NCI-H1048 (cell line): Measurements from ENCODE around the gene FAM50B.
"Not testable (repeated sequence)": the region's sequence is repeated elsewhere in the genome, so short reads cannot be mapped to it uniquely, and the experiment has no call there.

Source experiments
- DNase-seq: peaks from one replicate; lab custom pipeline; 2025; lab: John Stamatoyannopoulos, UW

The FAM50B gene

DNA sequence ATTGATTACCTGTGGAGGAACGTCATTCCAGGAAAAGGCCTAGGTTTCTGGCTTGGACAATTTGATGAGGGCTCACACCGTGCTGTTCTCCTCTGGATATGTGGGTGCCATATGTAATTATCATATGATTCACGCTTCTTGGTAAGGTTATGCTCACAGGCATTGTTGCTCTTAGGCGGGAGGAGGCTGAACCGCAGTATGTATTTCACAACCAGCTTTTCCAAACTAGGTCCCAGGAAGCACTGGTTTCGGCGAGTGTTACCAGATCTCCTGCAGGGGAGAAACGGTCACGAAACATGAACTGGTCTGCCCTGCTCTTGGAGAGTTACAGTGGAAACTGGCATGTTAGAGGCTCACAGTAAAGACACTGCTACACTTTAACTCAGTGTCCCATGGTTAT lies 793 bp upstream of the FAM50B start:
- DNase-seq = no peak

DNA sequence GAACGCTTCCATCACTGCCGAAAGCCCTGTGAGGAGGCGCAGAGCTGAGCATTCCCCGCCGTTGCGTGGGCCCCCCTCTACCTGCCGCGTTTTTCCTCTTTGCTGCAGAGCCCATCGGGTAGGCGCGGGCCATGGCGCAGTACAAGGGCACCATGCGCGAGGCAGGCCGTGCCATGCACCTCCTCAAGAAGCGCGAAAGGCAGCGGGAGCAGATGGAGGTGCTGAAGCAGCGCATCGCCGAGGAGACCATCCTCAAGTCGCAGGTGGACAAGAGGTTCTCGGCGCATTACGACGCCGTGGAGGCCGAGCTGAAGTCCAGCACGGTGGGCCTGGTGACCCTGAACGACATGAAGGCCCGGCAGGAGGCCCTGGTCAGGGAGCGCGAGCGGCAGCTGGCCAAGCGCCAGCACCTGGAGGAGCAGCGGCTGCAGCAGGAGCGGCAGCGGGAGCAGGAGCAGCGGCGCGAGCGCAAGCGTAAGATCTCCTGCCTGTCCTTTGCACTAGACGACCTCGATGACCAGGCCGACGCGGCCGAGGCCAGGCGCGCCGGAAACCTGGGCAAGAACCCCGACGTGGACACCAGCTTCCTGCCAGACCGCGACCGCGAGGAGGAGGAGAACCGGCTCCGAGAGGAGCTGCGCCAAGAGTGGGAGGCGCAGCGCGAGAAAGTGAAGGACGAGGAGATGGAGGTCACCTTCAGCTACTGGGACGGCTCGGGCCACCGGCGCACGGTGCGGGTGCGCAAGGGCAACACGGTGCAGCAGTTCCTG lies 693 bp downstream of the FAM50B start:
- DNase-seq = no peak

DNA sequence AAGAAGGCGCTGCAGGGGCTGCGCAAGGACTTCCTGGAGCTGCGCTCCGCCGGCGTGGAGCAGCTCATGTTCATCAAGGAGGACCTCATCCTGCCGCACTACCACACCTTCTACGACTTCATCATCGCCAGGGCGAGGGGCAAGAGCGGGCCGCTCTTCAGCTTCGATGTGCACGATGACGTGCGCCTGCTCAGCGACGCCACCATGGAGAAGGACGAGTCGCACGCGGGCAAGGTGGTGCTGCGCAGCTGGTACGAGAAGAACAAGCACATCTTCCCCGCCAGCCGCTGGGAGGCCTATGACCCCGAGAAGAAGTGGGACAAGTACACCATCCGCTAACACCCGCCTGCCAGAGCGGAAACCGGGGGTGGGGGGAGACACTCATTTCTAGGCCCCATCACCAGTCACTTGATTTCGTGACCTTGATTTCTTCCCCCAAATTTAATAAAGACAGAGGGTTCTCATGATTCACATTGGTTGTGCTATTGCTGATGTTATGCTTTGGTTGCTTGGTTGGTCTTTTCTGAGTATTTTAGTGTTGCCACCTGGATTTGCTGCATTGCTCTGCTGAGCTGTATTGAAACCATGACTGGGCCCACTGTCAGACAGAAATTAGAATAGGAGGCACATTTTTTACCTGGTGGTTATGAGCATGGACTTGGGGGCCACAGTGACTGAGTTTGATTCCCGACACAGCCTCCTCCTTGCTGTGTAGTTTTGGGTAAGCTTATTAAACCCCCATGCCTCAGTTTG lies 1.5 kb downstream of the FAM50B start:
- DNase-seq = no peak

DNA sequence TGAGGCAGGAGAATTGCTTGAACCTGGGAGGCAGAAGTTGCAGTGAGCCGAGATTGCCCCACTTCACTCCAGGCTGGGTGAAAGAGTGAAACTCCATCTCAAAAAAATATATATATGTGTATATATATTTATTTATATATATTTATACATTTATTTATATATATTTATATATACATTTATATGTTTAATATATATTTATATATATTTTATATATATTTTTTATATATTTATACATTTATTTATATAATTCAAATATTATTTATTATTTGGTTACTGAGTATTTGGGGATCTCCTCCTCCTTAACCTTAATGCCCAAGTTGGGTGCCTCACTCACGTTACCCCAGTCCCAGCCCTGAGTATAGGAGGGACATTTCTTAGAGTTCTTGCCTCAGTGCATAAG lies 2.7 kb downstream of the FAM50B start:
- DNase-seq = no peak

DNA sequence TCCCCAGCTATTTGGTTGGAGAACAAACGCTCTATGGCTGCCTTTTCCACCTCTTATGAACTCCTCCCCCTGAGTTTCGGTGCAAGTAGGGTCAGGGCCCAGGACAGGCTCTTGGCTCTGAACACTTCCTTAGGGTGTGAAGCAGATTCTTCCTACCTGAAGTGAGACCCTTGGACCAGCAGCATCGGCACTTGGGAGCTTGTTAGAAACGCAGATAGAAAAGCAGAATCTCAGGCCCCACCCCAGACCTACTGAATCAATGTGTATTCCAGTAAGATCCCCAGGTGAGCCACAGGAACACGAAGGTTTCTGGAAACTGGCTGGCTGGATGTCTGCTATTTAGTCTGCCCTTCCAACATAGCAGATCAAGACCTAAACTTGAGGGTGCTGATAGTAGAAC lies 3.2 kb downstream of the FAM50B start:
- DNase-seq = no peak

DNA sequence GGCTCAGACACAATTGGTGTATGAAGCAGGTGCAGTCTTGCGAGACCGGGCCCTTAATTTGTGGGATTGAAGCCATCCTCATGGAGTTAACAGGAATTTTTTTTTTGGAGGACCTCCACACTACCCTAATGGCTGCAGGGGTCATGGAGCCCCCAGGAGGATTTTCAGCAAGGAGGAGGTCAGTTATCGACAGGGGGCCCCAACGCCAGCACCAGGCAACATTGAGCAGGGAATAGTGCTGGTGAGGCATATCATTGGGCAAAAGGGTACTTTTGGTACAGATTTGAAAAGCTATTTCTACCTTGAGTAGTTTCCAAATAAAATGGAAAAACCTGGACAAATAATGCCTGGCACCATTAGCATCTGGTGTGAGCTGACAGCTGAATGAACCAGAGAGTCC lies 6.7 kb downstream of the FAM50B start:
- DNase-seq = no peak

DNA sequence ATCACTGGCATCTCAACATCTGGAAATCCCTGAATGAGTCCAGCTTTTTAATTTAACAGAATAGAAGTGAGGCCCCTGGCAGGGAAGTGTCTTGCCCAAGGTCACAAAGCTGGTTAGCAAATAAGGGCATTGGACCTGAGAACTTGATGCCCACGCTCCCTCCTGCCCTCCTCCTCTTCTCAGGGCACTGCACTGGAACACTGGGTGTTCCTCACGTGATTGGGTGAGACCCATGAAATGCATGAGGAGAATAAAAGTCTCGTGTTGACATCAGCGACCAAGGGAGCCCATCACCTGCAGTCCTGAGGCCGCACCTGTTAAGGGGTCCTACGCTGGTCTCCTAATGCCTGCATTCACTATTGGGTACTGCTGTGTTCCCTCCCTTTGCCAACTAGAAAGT lies 7.4 kb downstream of the FAM50B start:
- DNase-seq = no peak

DNA sequence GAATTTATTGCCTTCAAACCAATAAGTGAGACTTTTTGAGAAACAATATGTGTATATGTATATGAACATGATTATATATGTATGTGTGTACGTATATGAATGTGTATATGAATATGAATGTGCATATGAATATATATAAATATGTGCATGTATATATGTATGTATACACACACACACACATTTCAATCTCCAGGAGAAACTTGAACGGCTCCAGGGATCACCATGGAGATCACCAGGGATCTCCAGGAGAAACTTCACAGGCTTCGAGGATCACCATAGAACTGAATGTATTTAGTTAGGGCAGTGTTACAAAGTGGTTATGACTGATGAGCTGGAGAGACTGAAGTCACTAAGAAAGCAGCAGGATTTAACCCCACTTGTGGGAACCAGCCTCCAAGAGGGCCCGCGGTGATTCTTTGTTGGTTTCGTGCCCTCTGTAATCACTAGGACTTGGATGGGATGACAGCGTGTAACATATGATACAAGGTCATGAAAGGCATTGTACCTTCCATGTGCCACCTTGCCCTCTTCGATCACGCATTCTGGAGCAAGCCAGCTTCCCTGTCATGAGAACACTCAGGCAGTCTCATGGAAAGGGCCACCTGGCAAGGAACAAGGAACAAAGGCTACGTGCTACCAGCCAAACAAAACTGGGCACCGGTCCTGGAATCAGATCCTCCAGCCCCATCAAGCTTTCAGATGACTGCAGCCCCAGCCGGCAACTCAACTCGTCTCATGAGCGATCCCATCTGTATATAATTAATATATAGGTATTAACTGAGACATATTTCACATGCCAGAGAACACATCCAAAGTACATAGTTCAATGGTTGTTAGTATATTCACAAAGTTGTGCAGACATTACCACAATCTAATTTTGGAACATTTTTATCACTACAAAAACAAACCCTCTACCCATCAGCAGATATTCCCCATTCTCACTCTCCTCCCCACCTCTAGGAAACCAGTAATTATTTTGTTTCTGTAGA lies 8.6 kb downstream of the FAM50B start:
- DNase-seq = no peak

DNA sequence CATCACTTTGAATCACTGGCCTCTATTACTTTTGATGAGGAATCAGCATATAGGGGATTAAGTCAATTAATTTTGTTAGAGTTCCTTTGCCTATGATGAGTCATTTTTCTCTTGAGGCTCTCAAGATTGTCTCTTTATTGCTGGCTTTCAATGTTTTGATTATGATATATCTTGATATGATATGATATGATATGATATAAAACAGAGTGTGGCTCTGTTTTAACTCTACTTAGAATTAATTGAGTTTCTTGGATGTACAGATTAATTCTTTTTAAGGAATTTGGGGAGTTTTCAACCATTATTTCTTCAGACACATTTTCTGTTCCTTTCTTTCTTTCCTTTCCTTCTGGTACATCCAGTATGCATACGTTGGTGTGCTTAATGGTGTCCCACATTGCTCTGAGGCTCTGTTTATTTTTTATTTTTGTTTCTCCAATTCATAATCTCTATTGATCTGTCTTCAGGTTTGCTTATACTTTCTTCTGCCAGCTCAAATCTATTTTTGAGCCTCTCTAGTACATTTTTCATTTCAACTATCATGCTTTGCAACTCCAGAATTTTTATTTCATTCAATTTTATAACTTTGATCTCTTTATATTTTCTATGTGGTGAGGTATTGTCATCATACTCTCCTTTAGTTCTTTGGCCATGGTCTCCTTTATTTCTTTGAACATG lies 10.8 kb downstream of the FAM50B start:
- no peak for DNase-seq

DNA sequence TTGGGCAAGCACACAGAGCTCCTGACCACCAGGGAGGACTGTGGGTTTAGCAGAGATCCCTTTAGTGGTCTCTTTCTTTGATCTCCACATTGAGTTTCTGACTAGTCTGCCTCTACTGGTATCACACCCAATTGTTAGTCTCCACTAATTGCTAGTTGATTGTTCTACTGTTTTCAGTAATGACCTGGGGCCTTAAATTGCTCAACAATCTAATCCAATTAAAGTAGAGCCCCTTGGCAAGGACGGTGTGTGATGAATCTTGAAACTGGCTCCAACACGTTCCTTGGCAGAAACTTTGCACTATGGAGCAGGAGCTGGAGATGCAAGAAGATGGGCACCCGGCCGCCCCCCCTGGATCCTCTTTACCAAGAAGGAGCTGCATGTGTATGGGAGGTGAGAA lies 12.3 kb downstream of the FAM50B start:
- no peak for DNase-seq

DNA sequence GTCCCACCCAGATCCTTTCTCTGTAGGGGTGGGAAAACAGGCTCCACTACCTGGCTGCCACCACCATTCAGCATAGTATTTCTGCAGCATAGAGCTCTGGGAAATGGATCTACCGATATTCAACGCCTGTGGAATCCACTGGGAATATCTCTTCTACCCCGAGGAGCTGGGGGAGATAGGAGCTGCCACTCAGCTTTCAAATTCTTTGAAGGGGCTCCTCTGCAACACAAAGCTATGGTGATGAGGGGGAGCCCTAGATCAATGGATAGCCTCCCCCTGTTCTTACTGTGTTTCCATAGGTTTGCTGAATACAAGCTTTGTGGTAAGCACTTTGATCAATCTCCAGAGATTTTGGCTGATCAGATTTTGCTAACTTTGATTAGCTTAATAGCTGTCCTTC lies 12.9 kb downstream of the FAM50B start:
- no peak for DNase-seq

DNA sequence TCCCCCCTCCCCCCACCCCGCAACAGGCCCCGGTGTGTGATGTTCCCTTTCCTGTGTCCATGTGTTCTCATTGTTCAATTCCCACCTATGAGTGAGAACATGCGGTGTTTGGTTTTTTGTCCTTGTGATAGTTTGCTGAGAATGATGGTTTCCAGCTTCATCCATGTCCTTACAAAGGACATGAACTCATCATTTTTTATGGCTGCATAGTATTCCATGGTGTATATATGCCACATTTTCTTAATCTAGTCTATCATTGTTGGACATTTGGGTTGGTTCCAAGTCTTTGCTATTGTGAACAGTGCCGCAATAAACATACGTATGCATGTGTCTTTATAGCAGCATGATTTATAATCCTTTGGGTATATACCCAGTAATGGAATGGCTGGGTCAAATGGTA lies 14.1 kb downstream of the FAM50B start:
- DNase-seq = not testable (repeated sequence)

DNA sequence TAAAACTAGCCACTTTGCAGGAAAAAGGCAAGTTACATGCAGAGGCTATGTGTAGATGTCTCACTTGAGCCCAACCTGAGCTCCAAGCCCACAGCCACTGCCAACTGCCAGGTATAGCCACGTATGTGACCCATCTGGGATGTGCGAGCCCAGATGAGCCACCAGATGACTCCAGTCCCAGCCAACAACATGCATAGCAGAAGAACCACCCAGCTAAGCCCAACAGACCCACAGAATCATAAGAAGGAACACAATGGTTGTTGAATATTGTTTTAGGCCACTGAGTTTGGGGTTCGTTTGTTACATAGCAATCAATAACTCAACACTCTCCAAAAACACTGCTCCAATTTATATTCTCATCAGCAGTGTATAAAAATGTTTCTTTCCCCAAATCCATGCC lies 16.3 kb downstream of the FAM50B start:
- no peak for DNase-seq

DNA sequence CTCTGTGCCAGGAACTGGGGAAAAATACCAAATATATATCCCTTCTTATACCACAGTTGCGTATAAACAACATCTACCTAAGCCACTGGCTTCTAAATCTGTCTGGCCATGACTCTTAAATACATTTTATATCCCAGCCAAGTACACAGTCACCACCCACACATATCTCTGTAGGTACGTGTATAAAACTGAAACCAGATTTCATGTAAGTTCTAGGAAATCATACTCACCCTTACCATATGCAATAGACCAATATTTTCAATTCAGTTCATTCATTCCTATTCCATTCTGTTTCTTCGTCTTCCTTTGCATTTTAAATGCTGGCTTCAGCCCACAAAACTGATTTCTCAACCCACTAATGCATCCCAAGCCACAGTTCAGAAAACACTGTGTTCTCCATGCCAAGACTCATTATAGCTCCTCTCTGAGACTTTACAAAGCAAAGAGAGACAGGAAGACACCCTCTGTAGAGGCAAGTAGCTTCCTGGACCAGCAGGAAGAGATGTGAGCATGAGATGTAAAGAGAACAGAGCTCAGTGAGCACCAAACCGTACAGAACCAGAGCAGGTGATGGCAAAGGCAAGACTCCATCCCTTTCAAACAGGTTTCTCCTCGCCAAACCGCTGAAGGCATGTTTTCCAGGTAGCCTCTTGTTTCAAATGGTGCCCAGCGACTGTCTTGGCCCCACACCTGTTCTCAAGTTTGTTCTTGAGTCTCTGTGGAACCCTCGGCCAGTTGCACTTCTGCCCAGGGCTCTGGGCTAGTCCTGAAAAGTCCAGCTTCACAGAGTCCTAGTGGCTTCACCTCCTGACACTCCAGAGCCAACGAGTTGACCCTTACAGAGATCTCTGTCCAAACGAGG lies 18.7 kb downstream of the FAM50B start:
- DNase-seq = no peak

DNA sequence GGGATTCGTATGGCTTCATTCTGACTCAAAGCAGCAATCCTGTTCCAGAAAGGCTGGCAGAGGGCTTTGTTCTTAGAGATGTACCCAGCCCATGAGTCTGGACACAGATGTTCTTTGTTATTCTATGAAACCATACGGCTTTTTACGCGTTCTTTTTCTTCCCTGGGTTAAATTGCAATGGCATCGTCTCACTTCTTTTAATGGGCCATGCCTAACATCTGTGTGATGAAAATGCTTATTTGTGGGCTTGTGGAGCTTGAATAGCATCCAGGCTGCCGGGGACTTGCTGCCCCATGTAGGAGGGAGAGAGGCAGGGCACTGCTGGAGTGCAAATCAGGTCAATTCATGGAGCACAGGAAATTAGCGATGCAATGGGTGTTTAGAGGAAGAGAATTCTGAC lies 19.4 kb downstream of the FAM50B start:
- no peak for DNase-seq

DNA sequence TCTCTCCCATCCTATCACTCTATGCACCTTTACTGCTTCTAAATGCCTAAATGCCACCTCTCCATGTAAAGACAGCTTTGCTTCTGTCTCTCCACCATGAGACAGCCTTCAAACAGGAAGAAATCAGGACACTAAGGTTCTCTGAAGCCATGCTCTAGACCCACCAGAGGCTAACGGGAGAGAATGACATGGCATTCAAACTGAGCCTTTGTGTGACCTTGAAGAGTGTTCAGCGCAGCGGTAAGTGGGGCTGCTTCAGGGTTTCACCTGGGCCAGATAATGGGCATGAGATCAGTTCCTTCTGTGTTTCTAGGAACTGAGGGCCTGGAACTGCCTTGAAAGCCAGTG lies 20.1 kb downstream of the FAM50B start:
- DNase-seq = no peak

DNA sequence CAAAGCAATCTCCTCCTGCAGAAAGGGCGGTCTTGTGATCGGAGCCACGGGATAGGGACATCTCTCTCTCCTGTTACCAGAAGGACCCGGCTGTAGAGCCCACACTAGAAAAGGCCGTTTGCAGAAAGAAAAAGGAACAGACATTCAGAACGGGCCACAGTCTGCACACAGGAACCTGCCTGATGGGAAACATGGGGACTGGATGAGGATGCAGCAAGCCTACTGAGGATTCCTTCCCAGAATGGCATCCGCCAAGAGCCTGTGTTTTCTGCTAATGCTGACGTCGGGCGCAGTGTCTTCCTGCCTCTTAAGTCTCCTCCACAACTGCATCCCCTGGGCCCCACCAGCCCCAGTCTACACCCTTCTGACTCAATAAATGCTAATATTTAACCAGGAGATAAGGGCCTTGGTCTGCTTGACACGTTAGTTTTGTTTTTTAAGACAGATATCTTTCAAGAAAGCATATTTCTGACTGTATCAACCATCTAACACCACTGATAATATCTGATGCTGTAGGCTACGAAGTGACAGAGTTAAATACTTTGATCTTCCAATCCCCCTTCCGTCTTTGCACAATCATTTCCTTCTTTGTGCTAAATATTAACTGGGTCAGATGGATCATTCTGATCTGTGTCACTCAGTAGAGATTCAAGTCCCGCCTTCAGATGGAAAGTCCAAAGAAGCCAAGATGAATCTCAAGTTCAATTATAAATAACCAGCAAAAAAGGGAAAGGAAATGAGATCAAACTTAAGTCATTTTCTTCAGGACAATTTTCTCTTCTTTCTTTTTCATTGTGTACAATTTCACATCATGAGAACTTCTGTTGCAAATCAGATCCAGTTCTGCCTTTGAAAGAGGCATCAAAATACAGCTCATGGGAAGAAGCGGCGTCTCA lies 20.7 kb downstream of the FAM50B start:
- DNase-seq = no peak

DNA sequence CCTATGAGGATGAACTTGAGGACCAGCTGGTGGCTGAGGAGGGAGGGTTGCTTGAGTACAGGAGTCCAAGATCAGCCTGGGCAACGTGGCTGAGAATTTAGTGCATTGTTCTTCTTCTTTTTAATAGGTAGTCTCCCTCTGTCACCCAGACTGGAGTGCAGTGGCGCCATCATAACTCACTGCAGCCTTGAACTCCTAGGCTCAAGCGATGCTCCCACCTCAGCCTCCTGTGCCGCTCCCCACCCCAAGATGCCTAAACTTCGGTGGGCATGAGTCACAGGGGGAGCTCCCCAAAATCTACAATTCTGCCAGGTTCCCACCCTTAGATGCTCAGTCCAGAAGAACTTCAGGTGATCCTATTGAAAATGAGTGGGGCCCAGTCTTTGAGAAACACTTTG lies 21.4 kb downstream of the FAM50B start:
- DNase-seq = no peak

DNA sequence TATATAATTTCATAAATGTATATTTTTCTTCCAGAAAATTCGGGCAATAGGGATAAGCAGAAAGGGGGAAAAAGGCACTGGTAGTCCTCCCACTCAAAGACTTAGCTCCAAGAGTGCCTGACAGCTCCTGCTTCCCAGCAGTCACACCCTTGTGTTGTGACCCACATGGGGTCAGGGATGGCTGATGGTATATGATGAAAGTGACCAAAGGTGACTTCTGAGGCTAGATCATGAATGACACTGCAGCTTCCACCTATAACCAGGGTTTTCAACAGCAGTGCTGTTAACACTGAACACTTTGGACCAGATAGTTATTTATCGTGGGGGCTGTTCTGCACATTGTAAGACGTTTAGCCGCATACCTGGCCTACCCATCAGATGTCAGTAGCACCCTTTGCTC lies 22.3 kb downstream of the FAM50B start:
- no peak for DNase-seq

DNA sequence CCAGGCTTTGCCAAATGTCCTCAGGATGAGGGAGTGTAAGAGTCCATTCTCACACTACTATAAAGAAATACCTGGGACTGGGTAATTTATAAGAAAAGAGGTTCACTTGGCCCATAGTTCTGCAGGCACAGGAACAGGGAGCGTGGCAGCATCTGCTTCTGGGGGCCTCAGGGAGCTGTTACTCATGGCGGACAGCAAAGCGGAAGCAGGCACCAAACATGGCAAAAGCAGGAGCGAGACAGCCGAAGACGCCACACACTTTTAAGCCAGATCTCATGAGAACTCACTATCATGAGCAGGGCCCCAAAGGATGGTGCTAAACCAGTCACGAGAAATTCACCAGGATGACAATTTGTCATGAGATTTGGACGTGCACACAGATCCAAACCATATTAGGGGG lies 22.8 kb downstream of the FAM50B start:
- DNase-seq = no peak
